Mucosa of descending colon (tissue), 3 donors: Measurements from ENCODE around the gene MTHFD2. TPM values are rescaled to one million over a fixed set of nuclear protein-coding genes. Genes with fewer than 3 reads are reported as not detected.

Experiments
- ATAC-seq: fragments of 200-7000 bp; cut with Tn5 transposase; one replicate; pipeline ENCODE4 v1.9.1; 2020; ENCODE audit warnings: mild to moderate bottlenecking, moderate library complexity
- DNase-seq, 3 donors: peaks; one replicate each; pipeline ENCODE4 v3.0.0-alpha.2; 2020
- H3K36me3 ChIP-seq: fragments of 200-600 bp; one replicate; pipeline ENCODE4 v1.8.0; 2021; ENCODE audit warnings: low read depth, mild to moderate bottlenecking
- H3K4me1 ChIP-seq: fragments of 200-600 bp; one replicate; pipeline ENCODE4 v1.8.0; 2021; ENCODE audit warnings: low read depth, mild to moderate bottlenecking
- H3K4me3 ChIP-seq: fragments of 200-600 bp; one replicate; pipeline ENCODE4 v1.8.0; 2021; ENCODE audit warnings: mild to moderate bottlenecking
- H3K9me3 ChIP-seq: fragments of 200-600 bp; one replicate; pipeline ENCODE4 v1.8.0; 2021; ENCODE audit warnings: mild to moderate bottlenecking
- intact Hi-C, 2 donors: fragments of 100-400 bp; cut with DNase I in 1 of 2; cut with micrococcal nuclease in 1 of 2; formaldehyde crosslinking; loops; one replicate each; pipeline versions ENCODE4 v1.11.0 to v1.11.1; 2022; cut with DNase I, micrococcal nuclease
- total RNA-seq, 3 donors: library from RNA; stranded (reverse); fragmentation: NEBNext Ultra II Directional in 2 of 3; extraction: Animal tissue kit (Norgen Biotek cat#: 25700) in 2 of 3; gene quantifications; one replicate each; pipeline versions ENCODE4 v1.2.1 to v1.2.4, GENCODE V29; 2021 to 2023
- TF ChIP-seq, protein P1 (sequence below): fragments of 200-600 bp; IDR thresholded peaks from one replicate; pipeline ENCODE4 v1.8.0; 2022; ENCODE audit warnings: antibody characterized with exemption, mild to moderate bottlenecking
- donor health status: DM: no; HTN: no; CAD: no; lungs with moderate emphysema.
- donor health status: DM: no; HTN: no; CAD: no.
- donor health status: DM: no; HTN: yes; CAD: no.

The MTHFD2 gene
- total RNA-seq, 3 donors from 2014 or later = 18.6 to 42.2 (median 19.3) TPM

DNA sequence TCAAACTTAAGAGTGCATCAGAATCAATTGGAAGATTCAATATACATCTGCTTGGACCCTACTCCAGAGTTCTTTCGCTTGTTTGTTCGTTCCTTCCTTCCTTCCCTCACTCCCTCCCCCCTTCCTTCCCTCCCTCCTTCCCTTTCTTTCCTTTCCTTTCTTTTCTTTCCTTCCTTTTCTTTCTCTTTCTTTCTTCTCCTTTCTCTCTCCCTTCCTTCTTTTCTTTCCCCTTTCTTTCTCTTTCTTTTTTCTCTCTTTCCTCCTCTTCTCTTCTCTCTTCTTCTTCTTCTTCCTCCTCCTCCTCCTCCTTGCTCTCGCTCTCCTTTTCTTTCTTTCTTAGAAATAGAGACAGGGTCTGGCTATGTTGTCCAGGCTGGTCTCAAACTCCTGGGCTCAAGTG lies 45.9 kb downstream of the MTHFD2 start:
- intact Hi-C loops = no loop called here
- Histone ChIP-seq H3K4me1 (no peaks in the 10 kb centered on the region), H3K9me3 (no peaks in the 10 kb centered on the region), H3K36me3 (no peaks in the 10 kb centered on the region), H3K4me3 (no peak overlapping the region)
- DNase-seq = no peak
- TF ChIP-seq, protein P1, sequence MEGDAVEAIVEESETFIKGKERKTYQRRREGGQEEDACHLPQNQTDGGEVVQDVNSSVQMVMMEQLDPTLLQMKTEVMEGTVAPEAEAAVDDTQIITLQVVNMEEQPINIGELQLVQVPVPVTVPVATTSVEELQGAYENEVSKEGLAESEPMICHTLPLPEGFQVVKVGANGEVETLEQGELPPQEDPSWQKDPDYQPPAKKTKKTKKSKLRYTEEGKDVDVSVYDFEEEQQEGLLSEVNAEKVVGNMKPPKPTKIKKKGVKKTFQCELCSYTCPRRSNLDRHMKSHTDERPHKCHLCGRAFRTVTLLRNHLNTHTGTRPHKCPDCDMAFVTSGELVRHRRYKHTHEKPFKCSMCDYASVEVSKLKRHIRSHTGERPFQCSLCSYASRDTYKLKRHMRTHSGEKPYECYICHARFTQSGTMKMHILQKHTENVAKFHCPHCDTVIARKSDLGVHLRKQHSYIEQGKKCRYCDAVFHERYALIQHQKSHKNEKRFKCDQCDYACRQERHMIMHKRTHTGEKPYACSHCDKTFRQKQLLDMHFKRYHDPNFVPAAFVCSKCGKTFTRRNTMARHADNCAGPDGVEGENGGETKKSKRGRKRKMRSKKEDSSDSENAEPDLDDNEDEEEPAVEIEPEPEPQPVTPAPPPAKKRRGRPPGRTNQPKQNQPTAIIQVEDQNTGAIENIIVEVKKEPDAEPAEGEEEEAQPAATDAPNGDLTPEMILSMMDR = no peak
- ATAC-seq = no peak

DNA sequence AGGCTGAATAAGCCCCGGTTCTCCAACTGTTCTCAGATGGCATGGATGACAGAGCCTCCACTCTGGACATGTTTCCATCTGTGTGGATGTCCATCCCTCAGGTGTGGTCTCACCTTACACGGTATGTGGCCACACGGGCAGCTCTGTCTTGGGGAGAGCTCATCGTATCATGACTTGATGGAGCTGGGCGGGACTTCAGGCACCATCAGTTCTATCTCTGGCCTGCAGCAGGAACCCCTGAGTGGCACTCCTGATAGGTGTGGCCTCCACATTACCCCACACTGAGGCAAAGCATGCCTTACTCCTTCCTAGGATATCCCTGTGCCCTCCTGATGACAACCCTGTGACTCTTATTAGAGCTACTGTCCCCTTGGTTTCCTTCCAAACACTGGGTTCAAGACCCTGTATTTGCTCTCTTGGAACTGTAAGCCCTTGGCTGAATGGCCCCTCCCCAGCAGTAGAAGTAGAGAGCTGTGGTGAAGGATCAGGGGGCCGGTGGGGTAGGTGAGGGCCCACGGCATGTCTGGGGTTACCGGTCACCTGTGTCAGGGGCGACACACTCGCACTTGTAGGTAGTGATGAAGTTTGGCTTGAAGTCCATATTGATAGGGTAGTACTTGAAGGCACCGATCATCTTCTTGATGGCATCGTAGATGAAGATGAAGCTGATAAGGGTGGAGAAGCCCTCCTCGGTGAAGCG lies 48.2 kb downstream of the MTHFD2 start:
- Histone ChIP-seq H3K9me3 (no peaks in the 10 kb centered on the region), H3K4me3 (no peak overlapping the region), H3K4me1 (no peaks in the 10 kb centered on the region), H3K36me3 (no peaks in the 10 kb centered on the region)
- intact Hi-C loops = no loop called here
- ATAC-seq (no peak), DNase-seq (no peak)
- TF ChIP-seq, protein P1 = no peak

DNA sequence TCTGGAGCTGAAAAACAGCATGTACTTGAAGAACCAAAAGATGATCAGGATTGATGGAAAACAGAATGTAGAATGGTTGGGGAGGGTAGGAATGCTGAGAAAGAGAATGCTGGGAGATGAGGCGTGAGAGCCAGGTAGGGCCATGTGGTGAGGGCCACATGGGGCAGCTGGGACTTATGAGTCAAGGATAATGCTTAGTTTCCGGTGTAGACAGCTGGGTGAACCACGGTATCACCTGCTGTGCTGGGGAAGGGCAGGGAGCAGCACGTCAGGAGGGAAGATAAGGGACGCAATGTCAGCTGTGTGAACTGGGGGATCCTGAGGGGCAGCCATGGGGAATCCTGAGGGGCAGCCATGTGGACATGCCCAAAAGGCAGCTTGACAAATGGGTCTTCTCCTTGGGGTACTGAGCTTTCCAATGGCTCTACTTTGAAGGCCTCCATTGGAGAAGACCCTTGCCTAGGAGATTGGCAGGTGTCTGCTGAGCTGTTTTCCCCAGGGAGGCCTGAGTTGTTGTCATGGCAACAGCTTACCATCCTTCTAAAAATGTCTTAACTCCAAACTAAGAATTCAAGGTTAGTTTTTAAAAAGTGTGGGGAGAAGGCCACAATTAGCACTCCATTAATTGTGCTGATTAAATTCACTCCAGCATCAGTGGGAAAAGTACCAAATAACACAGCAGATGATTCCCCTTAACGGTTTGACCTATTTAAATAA lies 51.1 kb downstream of the MTHFD2 start:
- ATAC-seq (no peak), DNase-seq (no peak)
- TF ChIP-seq, protein P1 = no peak
- H3K9me3 ChIP-seq = no peaks in the 10 kb centered on the region
- intact Hi-C loops = no loop called here
- no peak overlapping the region for H3K4me3 ChIP-seq
- no peaks in the 10 kb centered on the region for H3K4me1 ChIP-seq
- no peaks in the 10 kb centered on the region for H3K36me3 ChIP-seq

DNA sequence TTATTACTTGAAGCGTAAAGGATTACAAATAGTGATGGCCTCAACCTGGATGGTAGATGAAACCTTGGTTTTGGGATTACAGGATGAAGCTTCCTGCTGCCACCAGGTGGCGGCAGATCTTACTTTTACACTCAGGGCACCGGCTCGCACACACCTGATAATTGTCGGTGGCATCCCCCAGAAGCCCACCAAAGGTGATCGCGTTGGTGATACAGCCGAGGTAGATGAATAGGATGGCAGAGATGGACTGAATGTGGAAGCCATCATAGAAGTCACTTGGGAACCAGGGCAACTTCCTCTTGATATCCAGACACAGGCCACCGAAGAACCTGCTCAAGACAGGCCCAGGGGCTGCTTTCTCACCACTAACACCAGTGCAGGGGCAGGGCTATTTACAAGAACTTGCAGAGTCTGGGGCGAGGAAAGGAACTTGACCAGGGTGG lies 51.8 kb downstream of the MTHFD2 start:
- Histone ChIP-seq H3K4me3 (no peak overlapping the region), H3K36me3 (no peaks in the 10 kb centered on the region), H3K4me1 (no peaks in the 10 kb centered on the region), H3K9me3 (no peaks in the 10 kb centered on the region)
- ATAC-seq = peak; percentile 66
- TF ChIP-seq, protein P1 = peak; percentile 48
- peak in 2 of 3 donors; percentile 64 to 71 for DNase-seq
- intact Hi-C loops = no loop called here

DNA sequence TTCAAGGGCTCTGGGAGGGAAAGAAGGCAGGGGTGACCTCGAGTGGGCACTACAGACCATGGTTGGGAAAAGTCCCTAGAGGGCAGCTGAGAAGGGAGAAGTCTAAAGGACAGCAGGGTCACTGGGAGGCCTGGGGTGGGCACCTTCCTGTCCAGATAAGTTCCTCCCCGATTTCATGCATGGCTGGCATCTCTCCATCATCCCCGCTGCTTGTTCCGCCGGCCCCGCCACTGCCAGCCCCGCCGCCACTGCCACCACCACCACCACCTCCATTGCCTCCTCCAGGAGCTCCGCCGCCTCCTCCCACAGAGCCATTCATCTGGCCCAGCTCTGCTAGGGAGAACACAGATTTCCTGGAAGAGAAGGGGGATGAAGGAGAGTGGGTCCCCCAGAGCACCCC lies 53.6 kb downstream of the MTHFD2 start:
- no peaks in the 10 kb centered on the region for H3K4me1 ChIP-seq
- TF ChIP-seq, protein P1 = no peak
- intact Hi-C loops = no loop called here
- H3K4me3 ChIP-seq = no peak overlapping the region
- H3K9me3 ChIP-seq = no peaks in the 10 kb centered on the region
- DNase-seq (no peak), ATAC-seq (no peak)
- no peaks in the 10 kb centered on the region for H3K36me3 ChIP-seq
